GM19372 (cell line): ENCODE measurements around the gene KIAA0040.
A peak's percentile ranks its signal among the peaks of the same experiment; 100 is the strongest.

Source experiments
- ATAC-seq: cut with Tn5 transposase; IDR thresholded peaks from one replicate; pipeline ENCODE4 v1.9.1; 2021; ENCODE audit warnings: mild to moderate bottlenecking, low read depth, moderate library complexity; ENCODE audit not compliant: unreplicated experiment

Gene KIAA0040

GRCh38 chr1:175203570-175204068 is 11.0 kb upstream of the KIAA0040 start:
- no peak for ATAC-seq

GRCh38 chr1:175200678-175201521 is 8.3 kb upstream of the KIAA0040 start:
- no peak for ATAC-seq

- ATAC-seq, result no peak
These were observed 5.8 kb upstream of the KIAA0040 start for GRCh38 chr1:175198332-175198731.

GRCh38 chr1:175197531-175197930 is 5.0 kb upstream of the KIAA0040 start:
- ATAC-seq, result no peak

- no peak for ATAC-seq
These were observed 3.2 kb upstream of the KIAA0040 start for GRCh38 chr1:175195798-175196197.

GRCh38 chr1:175195281-175195680 is 2.7 kb upstream of the KIAA0040 start:
- ATAC-seq, result no peak

- ATAC-seq, result no peak
These were observed 943 bp upstream of the KIAA0040 start for GRCh38 chr1:175193527-175193910.

- ATAC-seq, result no peak
These were observed 406 bp downstream of the KIAA0040 start for GRCh38 chr1:175192111-175192629.

- ATAC-seq, result no peak
These were observed 917 bp downstream of the KIAA0040 start for GRCh38 chr1:175191659-175192058.

GRCh38 chr1:175188936-175189335 is 3.6 kb downstream of the KIAA0040 start:
- peak; percentile 63 for ATAC-seq

- ATAC-seq, result no peak
These were observed 6.0 kb downstream of the KIAA0040 start for GRCh38 chr1:175186433-175187160.

- no peak for ATAC-seq
These were observed 6.7 kb downstream of the KIAA0040 start for GRCh38 chr1:175185903-175186302.

- ATAC-seq, result no peak
These were observed 9.0 kb downstream of the KIAA0040 start for GRCh38 chr1:175183586-175183985.

GRCh38 chr1:175182201-175182746 is 10.3 kb downstream of the KIAA0040 start:
- ATAC-seq, result no peak

GRCh38 chr1:175179837-175180590 is 12.6 kb downstream of the KIAA0040 start:
- ATAC-seq, result no peak

GRCh38 chr1:175178456-175178855 is 14.1 kb downstream of the KIAA0040 start:
- no peak for ATAC-seq

GRCh38 chr1:175178056-175178455 is 14.5 kb downstream of the KIAA0040 start:
- ATAC-seq, result no peak

- no peak for ATAC-seq
These were observed 16.3 kb downstream of the KIAA0040 start for GRCh38 chr1:175176246-175176645.

- ATAC-seq, result peak; percentile 87
These were observed 18.1 kb downstream of the KIAA0040 start for GRCh38 chr1:175174309-175175102.

GRCh38 chr1:175173531-175173930 is 19.0 kb downstream of the KIAA0040 start:
- ATAC-seq, result no peak
